ENCODE measurements around the gene MIDN.

MIDN gene

GRCh38 chr19:1234051-1234954 lies 14.1 kb upstream of the MIDN start:
- Histone ChIP-seq H3K9me2 (ENCODE audit: low read depth, low read length) (no peaks in the 10 kb centered on the region), H3K79me2 (ENCODE audit: insufficient read depth, low read length) (no peaks in the 10 kb centered on the region), H3K27me3 (ENCODE audit: insufficient read depth, low read length) (peaks cover 6% of the 10 kb centered on the region; the same call in 1 of the 2 replicates), H3K4me2 (ENCODE audit: low read length) (no peak overlapping the region), H3K27ac (ENCODE audit: low read depth, low read length, poor library complexity, severe bottlenecking) (no peak overlapping the region), H3K9ac (ENCODE audit: low read length) (no peak overlapping the region), H3K9me3 (ENCODE audit: low read length) (no peaks in the 10 kb centered on the region), H3F3A (ENCODE audit: insufficient read depth, low read length) (peaks cover 2% of the 10 kb centered on the region; the same call in 1 of the 2 replicates), H2AFZ (ENCODE audit: low read length) (no peak overlapping the region), H4K20me1 (ENCODE audit: insufficient read depth, low read length) (no peaks in the 10 kb centered on the region), H3K36me3 (ENCODE audit: insufficient read depth, low read length) (no peaks in the 10 kb centered on the region), H3K4me1 (ENCODE audit: insufficient read depth, low read length, severe bottlenecking) (peaks cover 6% of the 10 kb centered on the region), H3K4me3 (ENCODE audit: low read depth, low read length, poor library complexity, severe bottlenecking) (no peak overlapping the region)
- TF ChIP-seq CTCF (IDR thresholded peaks at IDR 0.05; ENCODE audit: low read length) (no peak), EZH2 (IDR thresholded peaks at IDR 0.05; ENCODE audit: borderline replicate concordance, low read length) (no peak)

- H3K9me2 ChIP-seq (ENCODE audit: low read depth, low read length), result no peaks in the 10 kb centered on the region
- no peaks in the 10 kb centered on the region for H4K20me1 ChIP-seq (ENCODE audit: insufficient read depth, low read length)
- H3K9me3 ChIP-seq (ENCODE audit: low read length), result no peaks in the 10 kb centered on the region
- H3K79me2 ChIP-seq (ENCODE audit: insufficient read depth, low read length), result no peaks in the 10 kb centered on the region
- no peak overlapping the region for H3K4me2 ChIP-seq (ENCODE audit: low read length)
- no peak overlapping the region for H2AFZ ChIP-seq (ENCODE audit: low read length)
- no peak overlapping the region for H3K9ac ChIP-seq (ENCODE audit: low read length)
- peaks cover 5% of the 10 kb centered on the region; the same call in 1 of the 2 replicates for H3F3A ChIP-seq (ENCODE audit: insufficient read depth, low read length)
- peaks cover 8% of the 10 kb centered on the region for H3K4me1 ChIP-seq (ENCODE audit: insufficient read depth, low read length, severe bottlenecking)
- H3K4me3 ChIP-seq (ENCODE audit: low read depth, low read length, poor library complexity, severe bottlenecking), result no peak overlapping the region
- H3K36me3 ChIP-seq (ENCODE audit: insufficient read depth, low read length), result no peaks in the 10 kb centered on the region
- TF ChIP-seq CTCF (IDR thresholded peaks at IDR 0.05; ENCODE audit: low read length), result no peak
- TF ChIP-seq EZH2 (IDR thresholded peaks at IDR 0.05; ENCODE audit: borderline replicate concordance, low read length), result no peak
- H3K27ac ChIP-seq (ENCODE audit: low read depth, low read length, poor library complexity, severe bottlenecking), result no peak overlapping the region
- peaks cover 6% of the 10 kb centered on the region; the same call in 1 of the 2 replicates for H3K27me3 ChIP-seq (ENCODE audit: insufficient read depth, low read length)
These were observed 13.4 kb upstream of the MIDN start for GRCh38 chr19:1234955-1235380.

GRCh38 chr19:1235625-1236538 lies 12.5 kb upstream of the MIDN start:
- Histone ChIP-seq H3K4me3 (ENCODE audit: low read depth, low read length, poor library complexity, severe bottlenecking) (no peak overlapping the region), H3K4me1 (ENCODE audit: insufficient read depth, low read length, severe bottlenecking) (peaks cover 14% of the 10 kb centered on the region), H3F3A (ENCODE audit: insufficient read depth, low read length) (peaks cover 5% of the 10 kb centered on the region; the same call in 1 of the 2 replicates), H3K9ac (ENCODE audit: low read length) (no peak overlapping the region), H3K9me2 (ENCODE audit: low read depth, low read length) (no peaks in the 10 kb centered on the region), H4K20me1 (ENCODE audit: insufficient read depth, low read length) (no peaks in the 10 kb centered on the region), H3K27ac (ENCODE audit: low read depth, low read length, poor library complexity, severe bottlenecking) (no peak overlapping the region), H3K4me2 (ENCODE audit: low read length) (no peak overlapping the region), H3K9me3 (ENCODE audit: low read length) (no peaks in the 10 kb centered on the region), H3K79me2 (ENCODE audit: insufficient read depth, low read length) (no peaks in the 10 kb centered on the region), H3K36me3 (ENCODE audit: insufficient read depth, low read length) (no peaks in the 10 kb centered on the region), H3K27me3 (ENCODE audit: insufficient read depth, low read length) (peaks cover 6% of the 10 kb centered on the region; the same call in 1 of the 2 replicates), H2AFZ (ENCODE audit: low read length) (no peak overlapping the region)
- TF ChIP-seq CTCF (IDR thresholded peaks at IDR 0.05; ENCODE audit: low read length), result no peak
- TF ChIP-seq EZH2 (IDR thresholded peaks at IDR 0.05; ENCODE audit: borderline replicate concordance, low read length), result no peak
